ENCODE results near the gene PLCD1. TPM values are rescaled to one million over a fixed set of nuclear protein-coding genes. Genes with fewer than 3 reads are reported as not detected.
"Not testable (repeated sequence)": the region's sequence is repeated elsewhere in the genome, so short reads cannot be mapped to it uniquely, and the experiment has no call there.

The PLCD1 gene
- total RNA-seq, 1 donor from 2014 or later, result 36.9 TPM

DNA sequence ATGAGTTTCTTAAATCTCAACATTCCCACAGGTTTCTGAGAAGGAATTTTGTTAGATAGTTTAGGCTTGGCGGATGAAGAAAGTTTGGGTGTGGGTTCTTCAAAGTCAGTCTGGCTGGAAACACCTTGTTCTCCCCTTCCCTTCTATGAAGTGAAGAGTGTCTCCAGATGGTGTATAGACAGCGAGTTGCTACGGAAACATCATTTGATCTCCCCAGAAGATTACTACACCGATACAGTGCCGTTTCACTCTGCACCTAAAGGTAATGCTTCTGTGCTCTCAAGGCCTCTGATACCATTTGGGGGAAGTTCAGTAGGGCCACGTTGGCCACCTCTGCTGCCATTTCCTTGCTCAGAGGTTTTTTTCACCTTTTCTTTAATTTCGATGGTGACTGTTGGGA lies 30.1 kb upstream of the PLCD1 start:
- Mint-ChIP-seq H3K27ac (ENCODE audit: unreplicated experiment) (no peak overlapping the region), H3K4me3 (no peak overlapping the region), H3K27me3 (ENCODE audit: low read depth) (no peaks in the 10 kb centered on the region), H3K36me3 (ENCODE audit: low read depth) (no peaks in the 10 kb centered on the region), H3K4me1 (no peaks in the 10 kb centered on the region), H3K9me3 (peaks cover 4% of the 10 kb centered on the region)
- DNase-seq (ENCODE audit: low read depth, low spot score), result no peak
- TF ChIP-seq, protein P1, sequence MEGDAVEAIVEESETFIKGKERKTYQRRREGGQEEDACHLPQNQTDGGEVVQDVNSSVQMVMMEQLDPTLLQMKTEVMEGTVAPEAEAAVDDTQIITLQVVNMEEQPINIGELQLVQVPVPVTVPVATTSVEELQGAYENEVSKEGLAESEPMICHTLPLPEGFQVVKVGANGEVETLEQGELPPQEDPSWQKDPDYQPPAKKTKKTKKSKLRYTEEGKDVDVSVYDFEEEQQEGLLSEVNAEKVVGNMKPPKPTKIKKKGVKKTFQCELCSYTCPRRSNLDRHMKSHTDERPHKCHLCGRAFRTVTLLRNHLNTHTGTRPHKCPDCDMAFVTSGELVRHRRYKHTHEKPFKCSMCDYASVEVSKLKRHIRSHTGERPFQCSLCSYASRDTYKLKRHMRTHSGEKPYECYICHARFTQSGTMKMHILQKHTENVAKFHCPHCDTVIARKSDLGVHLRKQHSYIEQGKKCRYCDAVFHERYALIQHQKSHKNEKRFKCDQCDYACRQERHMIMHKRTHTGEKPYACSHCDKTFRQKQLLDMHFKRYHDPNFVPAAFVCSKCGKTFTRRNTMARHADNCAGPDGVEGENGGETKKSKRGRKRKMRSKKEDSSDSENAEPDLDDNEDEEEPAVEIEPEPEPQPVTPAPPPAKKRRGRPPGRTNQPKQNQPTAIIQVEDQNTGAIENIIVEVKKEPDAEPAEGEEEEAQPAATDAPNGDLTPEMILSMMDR (conservative IDR thresholded peaks at IDR 0.05), result no peak

GRCh38 chr3:38059148-38059547 lies 29.7 kb upstream of the PLCD1 start:
- Mint-ChIP-seq H3K27me3 (ENCODE audit: low read depth) (no peaks in the 10 kb centered on the region), H3K4me3 (no peak overlapping the region), H3K27ac (ENCODE audit: unreplicated experiment) (no peak overlapping the region), H3K9me3 (peaks cover 4% of the 10 kb centered on the region), H3K4me1 (no peaks in the 10 kb centered on the region), H3K36me3 (ENCODE audit: low read depth) (no peaks in the 10 kb centered on the region)
- TF ChIP-seq, protein P1 (conservative IDR thresholded peaks at IDR 0.05), result no peak
- DNase-seq (ENCODE audit: low read depth, low spot score), result no peak

DNA sequence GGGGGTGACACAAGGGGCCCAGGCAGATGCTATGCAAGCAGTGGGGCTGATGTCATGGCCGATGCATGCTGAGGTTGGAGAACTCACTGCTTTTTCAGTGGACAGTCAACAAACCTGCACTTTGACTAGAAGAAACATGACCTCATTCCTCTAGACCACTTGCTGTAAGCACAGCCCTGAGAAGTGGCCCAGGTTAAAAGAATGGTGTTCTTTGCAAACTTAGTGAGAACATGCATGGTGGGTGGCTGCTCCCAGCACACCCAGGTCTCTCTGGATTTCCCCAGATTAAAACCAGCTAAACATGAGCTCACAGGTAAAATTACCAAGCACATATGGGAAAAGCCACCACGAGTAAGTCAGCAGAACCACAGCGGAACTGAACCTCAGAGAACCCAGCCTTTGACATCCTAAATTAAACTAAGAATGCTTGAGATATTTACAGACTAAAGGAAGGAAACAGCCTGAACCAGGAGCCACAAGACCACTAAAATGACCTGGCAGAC lies 25.1 kb upstream of the PLCD1 start:
- no peaks in the 10 kb centered on the region for H3K9me3 Mint-ChIP-seq
- H3K4me3 Mint-ChIP-seq, result no peak overlapping the region
- H3K27ac Mint-ChIP-seq (ENCODE audit: unreplicated experiment), result peak overlapping the region; percentile 23
- no peaks in the 10 kb centered on the region for H3K36me3 Mint-ChIP-seq (ENCODE audit: low read depth)
- no peaks in the 10 kb centered on the region for H3K27me3 Mint-ChIP-seq (ENCODE audit: low read depth)
- TF ChIP-seq, protein P1 (conservative IDR thresholded peaks at IDR 0.05), result no peak
- H3K4me1 Mint-ChIP-seq, result no peaks in the 10 kb centered on the region
- no peak for DNase-seq (ENCODE audit: low read depth, low spot score)

GRCh38 chr3:38053813-38054498 lies 24.5 kb upstream of the PLCD1 start:
- not testable (repeated sequence) for DNase-seq (ENCODE audit: low read depth, low spot score); H3K9me3 Mint-ChIP-seq; H3K36me3 Mint-ChIP-seq (ENCODE audit: low read depth)

GRCh38 chr3:38053286-38053685 lies 23.8 kb upstream of the PLCD1 start:
- not testable (repeated sequence) for H3K27ac Mint-ChIP-seq (ENCODE audit: unreplicated experiment); H3K9me3 Mint-ChIP-seq; H3K4me1 Mint-ChIP-seq; H3K27me3 Mint-ChIP-seq (ENCODE audit: low read depth); DNase-seq (ENCODE audit: low read depth, low spot score); H3K36me3 Mint-ChIP-seq (ENCODE audit: low read depth); H3K4me3 Mint-ChIP-seq

More at GRCh38 chr3:38053813-38054498, 24.5 kb upstream of the PLCD1 start:
- not testable (repeated sequence) for H3K4me3 Mint-ChIP-seq; H3K27me3 Mint-ChIP-seq (ENCODE audit: low read depth); H3K4me1 Mint-ChIP-seq; H3K27ac Mint-ChIP-seq (ENCODE audit: unreplicated experiment)

DNA sequence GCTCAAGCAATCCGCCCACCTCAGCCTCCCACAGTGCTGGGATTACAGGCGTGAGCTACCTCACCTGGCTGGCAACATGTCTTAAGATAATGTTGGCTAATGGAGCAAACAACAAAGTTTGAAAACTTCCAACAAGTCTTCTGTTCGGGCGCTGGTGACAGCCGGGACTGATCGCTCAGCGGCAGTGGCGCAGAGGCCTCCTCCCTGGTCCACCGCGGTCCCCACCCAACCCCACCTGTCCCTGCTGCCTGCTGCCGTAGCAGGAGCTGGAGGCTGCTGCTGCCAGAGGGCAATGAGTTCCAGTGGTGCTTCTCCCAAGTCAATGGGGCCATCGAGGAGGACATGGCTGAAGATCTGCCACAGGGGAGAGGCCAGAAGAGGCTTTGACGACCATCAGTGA lies 21.7 kb upstream of the PLCD1 start:
- H3K36me3 Mint-ChIP-seq (ENCODE audit: low read depth), result no peaks in the 10 kb centered on the region
- H3K4me3 Mint-ChIP-seq, result no peak overlapping the region
- no peaks in the 10 kb centered on the region for H3K27me3 Mint-ChIP-seq (ENCODE audit: low read depth)
- TF ChIP-seq, protein P1 (conservative IDR thresholded peaks at IDR 0.05), result no peak
- no peaks in the 10 kb centered on the region for H3K4me1 Mint-ChIP-seq
- no peak overlapping the region for H3K27ac Mint-ChIP-seq (ENCODE audit: unreplicated experiment)
- no peak for DNase-seq (ENCODE audit: low read depth, low spot score)
- no peaks in the 10 kb centered on the region for H3K9me3 Mint-ChIP-seq

All from neural crest cell (in vitro differentiated cells).